ENCODE measurements around the gene RFTN2. TPM values are rescaled to one million over a fixed set of nuclear protein-coding genes. Genes with fewer than 3 reads are reported as not detected.

The RFTN2 gene
- total RNA-seq, 4 donors from 2014 or later = 13.5 to 45.8 (median 38.6) TPM

GRCh38 chr2:197708331-197708730 is 32.9 kb upstream of the RFTN2 start:
- WGBS, 2 donors = 59 to 61% methylated on average over 2 of the region's 2 CpGs
- Histone ChIP-seq H3K4me1 (peaks cover 0 to 40% (median 17%) of the 10 kb centered on the region in 4 donors), H3K4me3 (no peak overlapping the region), H3K27ac (no peak overlapping the region), H3K27me3 (no peaks in the 10 kb centered on the region), H3K9me3 (no peaks in the 10 kb centered on the region), H3K36me3 (peaks cover 0 to 11% (median 0%) of the 10 kb centered on the region in 3 donors)
- DNase-seq (ENCODE audit: low spot score in 2 of 2) = no peak
- TF ChIP-seq POLR2A (IDR thresholded peaks at IDR 0.05) (no peak), EP300 (IDR thresholded peaks at IDR 0.05) (no peak), CTCF (IDR thresholded peaks at IDR 0.05) (no peak)

- Histone ChIP-seq H3K27ac (no peak overlapping the region), H3K4me3 (peak overlapping the region in 3 of 4 donors; percentile 60 to 90 (median 87)), H3K36me3 (peaks cover 0 to 11% (median 0%) of the 10 kb centered on the region in 3 donors), H3K27me3 (no peaks in the 10 kb centered on the region), H3K9me3 (no peaks in the 10 kb centered on the region), H3K4me1 (peaks cover 0 to 40% (median 17%) of the 10 kb centered on the region in 4 donors)
- no peak for DNase-seq (ENCODE audit: low spot score in 2 of 2)
- TF ChIP-seq POLR2A (IDR thresholded peaks at IDR 0.05) (no peak), CTCF (IDR thresholded peaks at IDR 0.05) (peak; percentile 61 to 76 (median 64))
- 10 to 15% methylated on average over 4 of the region's 4 CpGs for WGBS, 2 donors
Observed at GRCh38 chr2:197707316-197708213, 32.2 kb upstream of the RFTN2 start.

- 43 to 48% methylated on average over 5 of the region's 5 CpGs for WGBS, 2 donors
- DNase-seq (ENCODE audit: low spot score in 2 of 2) = no peak
- Histone ChIP-seq H3K4me1 (peaks cover 0 to 40% (median 17%) of the 10 kb centered on the region in 4 donors), H3K4me3 (peak overlapping the region in 3 of 4 donors; percentile 60 to 90 (median 87)), H3K27me3 (no peaks in the 10 kb centered on the region), H3K27ac (no peak overlapping the region), H3K9me3 (no peaks in the 10 kb centered on the region), H3K36me3 (peaks cover 0 to 6% (median 0%) of the 10 kb centered on the region in 3 donors)
- no peak for TF ChIP-seq POLR2A (IDR thresholded peaks at IDR 0.05)
- no peak for TF ChIP-seq CTCF (IDR thresholded peaks at IDR 0.05)
- no peak for TF ChIP-seq EP300 (IDR thresholded peaks at IDR 0.05)
Observed at GRCh38 chr2:197706839-197707207, 31.4 kb upstream of the RFTN2 start.

- peak overlapping the region in 3 of 4 donors; percentile 64 to 90 (median 84) for H3K27ac ChIP-seq
- H3K4me3 ChIP-seq = peak overlapping the region; percentile 59 to 90 (median 74)
- no peak for TF ChIP-seq CTCF (IDR thresholded peaks at IDR 0.05)
- no peak for TF ChIP-seq POLR2A (IDR thresholded peaks at IDR 0.05)
- TF ChIP-seq EP300 (IDR thresholded peaks at IDR 0.05) = no peak
- H3K4me1 ChIP-seq = peaks cover 0 to 40% (median 17%) of the 10 kb centered on the region in 4 donors
- no peaks in the 10 kb centered on the region for H3K36me3 ChIP-seq
- H3K9me3 ChIP-seq = no peaks in the 10 kb centered on the region
- no peaks in the 10 kb centered on the region for H3K27me3 ChIP-seq
- DNase-seq (ENCODE audit: low spot score in 2 of 2) = no peak
- WGBS, 2 donors = 15 to 32% methylated on average over 20 to 37 of the region's 38 CpGs
Observed at GRCh38 chr2:197705912-197706838, 30.8 kb upstream of the RFTN2 start.
